ENCODE measurements around the gene IFRD2. TPM values are rescaled to one million over a fixed set of nuclear protein-coding genes. Genes with fewer than 3 reads are reported as not detected.

Gene IFRD2
- total RNA-seq, 1 experiment from 2014 or later: 89.5 TPM

GRCh38 chr3:50278880-50279224 lies 13.4 kb downstream of the IFRD2 start, which contains the start of gene LSMEM2:
TSS of gene LSMEM2 (plus strand) at chr3:50279087. CDS start at chr3:50279114, 27 bp downstream.
- no peak for DNase-seq
- TF ChIP-seq, protein P1, sequence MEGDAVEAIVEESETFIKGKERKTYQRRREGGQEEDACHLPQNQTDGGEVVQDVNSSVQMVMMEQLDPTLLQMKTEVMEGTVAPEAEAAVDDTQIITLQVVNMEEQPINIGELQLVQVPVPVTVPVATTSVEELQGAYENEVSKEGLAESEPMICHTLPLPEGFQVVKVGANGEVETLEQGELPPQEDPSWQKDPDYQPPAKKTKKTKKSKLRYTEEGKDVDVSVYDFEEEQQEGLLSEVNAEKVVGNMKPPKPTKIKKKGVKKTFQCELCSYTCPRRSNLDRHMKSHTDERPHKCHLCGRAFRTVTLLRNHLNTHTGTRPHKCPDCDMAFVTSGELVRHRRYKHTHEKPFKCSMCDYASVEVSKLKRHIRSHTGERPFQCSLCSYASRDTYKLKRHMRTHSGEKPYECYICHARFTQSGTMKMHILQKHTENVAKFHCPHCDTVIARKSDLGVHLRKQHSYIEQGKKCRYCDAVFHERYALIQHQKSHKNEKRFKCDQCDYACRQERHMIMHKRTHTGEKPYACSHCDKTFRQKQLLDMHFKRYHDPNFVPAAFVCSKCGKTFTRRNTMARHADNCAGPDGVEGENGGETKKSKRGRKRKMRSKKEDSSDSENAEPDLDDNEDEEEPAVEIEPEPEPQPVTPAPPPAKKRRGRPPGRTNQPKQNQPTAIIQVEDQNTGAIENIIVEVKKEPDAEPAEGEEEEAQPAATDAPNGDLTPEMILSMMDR (IDR thresholded peaks at IDR 0.05; ENCODE audit: insufficient read depth in 1 of 2, low read depth in 1 of 2, low read length in 1 of 2, severe bottlenecking in 1 of 2, unreplicated experiment in 1 of 2): no peak
- Mint-ChIP-seq H3K36me3 (ENCODE audit: insufficient read depth, unreplicated experiment) (peaks cover 7% of the 10 kb centered on the region), H3K4me3 (ENCODE audit: unreplicated experiment) (no peak within 1 kb of the TSS), H3K27me3 (ENCODE audit: insufficient read depth, unreplicated experiment) (no peaks in the 10 kb centered on the region), H3K27ac (ENCODE audit: unreplicated experiment) (no peak within 1 kb of the TSS), H3K9me3 (ENCODE audit: unreplicated experiment) (no peaks in the 10 kb centered on the region), H3K4me1 (ENCODE audit: low read depth, unreplicated experiment) (peaks cover 8% of the 10 kb centered on the region)
- H3K4me3 ChIP-seq (ENCODE audit: low read depth, low read length): no peak within 1 kb of the TSS
- ChIA-PET CTCF (interaction anchor here (0.6 to 1.2 kb wide), 3 partner anchors 13 to 29 kb away, joined by 3 to 4 read pairs (median 3); partner anchors contain the start of genes HYAL3 and NAA80), POLR2A (interaction anchor here (0.9 kb wide), 1 partner anchor 43 kb away, joined by 3 read pairs; the partner anchor contains the start of gene GNAI2)
- no TSS peak for BruUV-seq (replicated peaks)
- intact Hi-C loops (cut with micrococcal nuclease; ENCODE audit: unreplicated experiment): no loop called here
- H3K9me3 ChIP-seq: no peaks in the 10 kb centered on the region
- H3K4me1 ChIP-seq: peaks cover 4% of the 10 kb centered on the region; the same call in 1 of the 2 replicates
- peaks cover 2% of the 10 kb centered on the region; the same call in 1 of the 2 replicates for H3K36me3 ChIP-seq (ENCODE audit: control insufficient read depth, insufficient read depth, low read length)
- H3K27me3 ChIP-seq (replicated peaks; ENCODE audit: control insufficient read depth, insufficient read depth, low read length): no peaks in the 10 kb centered on the region

DNA sequence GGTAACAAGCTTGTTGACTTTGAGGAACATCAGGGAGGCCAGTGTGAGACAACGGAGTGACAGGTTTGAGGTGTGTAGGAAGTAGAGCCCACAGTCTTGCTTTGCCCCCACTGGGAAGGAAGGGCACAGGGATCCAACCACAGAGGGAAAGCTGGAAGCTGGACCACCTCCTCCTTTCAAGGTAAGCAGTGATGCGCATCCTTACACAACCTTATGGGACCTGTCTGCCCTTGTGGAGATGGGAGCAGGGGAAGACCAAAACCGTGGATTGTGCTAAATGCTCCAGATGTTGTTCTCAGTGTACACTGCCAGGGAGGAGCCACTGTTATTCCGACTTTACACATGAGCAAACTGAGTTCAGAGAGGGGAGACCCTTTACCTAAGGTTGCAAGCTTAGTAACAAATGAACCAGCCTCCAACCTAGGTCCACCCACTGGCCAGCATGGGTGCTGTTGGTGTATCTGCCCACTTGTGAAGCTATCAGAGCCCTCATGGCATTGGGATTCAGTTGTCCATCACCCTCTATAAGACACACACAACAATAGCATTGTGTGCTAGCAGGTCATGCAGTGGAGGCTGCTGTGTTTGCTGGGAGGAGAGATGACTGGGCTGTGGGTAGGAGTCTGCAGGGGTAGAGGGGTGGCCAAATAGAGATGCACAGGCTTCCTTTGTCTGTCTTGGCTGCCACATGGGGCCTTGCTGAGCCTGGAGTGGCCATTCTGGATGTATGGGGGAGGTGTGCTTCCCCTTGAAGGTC lies 13.9 kb downstream of the IFRD2 start:
- BruUV-seq (replicated peaks): no TSS peak
- H3K4me1 ChIP-seq: peaks cover 5% of the 10 kb centered on the region
- H3K9me3 ChIP-seq: no peaks in the 10 kb centered on the region
- no peak for DNase-seq
- Mint-ChIP-seq H3K27me3 (ENCODE audit: insufficient read depth, unreplicated experiment) (no peaks in the 10 kb centered on the region), H3K9me3 (ENCODE audit: unreplicated experiment) (no peaks in the 10 kb centered on the region), H3K36me3 (ENCODE audit: insufficient read depth, unreplicated experiment) (peaks cover 8% of the 10 kb centered on the region), H3K4me1 (ENCODE audit: low read depth, unreplicated experiment) (peaks cover 8% of the 10 kb centered on the region), H3K27ac (ENCODE audit: unreplicated experiment) (no peak overlapping the region), H3K4me3 (ENCODE audit: unreplicated experiment) (no peak overlapping the region)
- H3K36me3 ChIP-seq (ENCODE audit: control insufficient read depth, insufficient read depth, low read length): peaks cover 2% of the 10 kb centered on the region; the same call in 1 of the 2 replicates
- ChIA-PET CTCF (interaction anchor here (1.2 kb wide), 1 partner anchor 21 kb away, joined by 3 read pairs; the partner anchor contains the start of genes HYAL3 and NAA80), POLR2A (no interaction called here)
- TF ChIP-seq, protein P1 (IDR thresholded peaks at IDR 0.05; ENCODE audit: insufficient read depth in 1 of 2, low read depth in 1 of 2, low read length in 1 of 2, severe bottlenecking in 1 of 2, unreplicated experiment in 1 of 2): no peak
- H3K27me3 ChIP-seq (replicated peaks; ENCODE audit: control insufficient read depth, insufficient read depth, low read length): no peaks in the 10 kb centered on the region
- intact Hi-C loops (cut with micrococcal nuclease; ENCODE audit: unreplicated experiment): no loop called here
- no peak overlapping the region for H3K4me3 ChIP-seq (ENCODE audit: low read depth, low read length)

GRCh38 chr3:50276762-50277101 lies 15.5 kb downstream of the IFRD2 start:
- Histone ChIP-seq H3K27me3 (replicated peaks; ENCODE audit: control insufficient read depth, insufficient read depth, low read length) (no peaks in the 10 kb centered on the region), H3K4me1 (peaks cover 19% of the 10 kb centered on the region), H3K4me3 (ENCODE audit: low read depth, low read length) (no peak overlapping the region), H3K9me3 (no peaks in the 10 kb centered on the region), H3K36me3 (ENCODE audit: control insufficient read depth, insufficient read depth, low read length) (peaks cover 2% of the 10 kb centered on the region)
- peaks cover 8% of the 10 kb centered on the region for H3K36me3 Mint-ChIP-seq (ENCODE audit: insufficient read depth, unreplicated experiment)
- ChIA-PET CTCF (interaction anchor here (0.6 kb wide), 1 partner anchor 87 kb away, joined by 4 read pairs; no protein-coding TSS in a partner anchor), POLR2A (no interaction called here)
- no peak for DNase-seq
- H3K9me3 Mint-ChIP-seq (ENCODE audit: unreplicated experiment): no peaks in the 10 kb centered on the region
- H3K27me3 Mint-ChIP-seq (ENCODE audit: insufficient read depth, unreplicated experiment): no peaks in the 10 kb centered on the region
- H3K4me1 Mint-ChIP-seq (ENCODE audit: low read depth, unreplicated experiment): peaks cover 10% of the 10 kb centered on the region
- no peak overlapping the region for H3K27ac Mint-ChIP-seq (ENCODE audit: unreplicated experiment)
- BruUV-seq (replicated peaks): no TSS peak
- TF ChIP-seq, protein P1 (IDR thresholded peaks at IDR 0.05; ENCODE audit: insufficient read depth in 1 of 2, low read depth in 1 of 2, low read length in 1 of 2, severe bottlenecking in 1 of 2, unreplicated experiment in 1 of 2): no peak
- H3K4me3 Mint-ChIP-seq (ENCODE audit: unreplicated experiment): no peak overlapping the region
- intact Hi-C loops (cut with micrococcal nuclease; ENCODE audit: unreplicated experiment): no loop called here

Measured in Caco-2 (cell line).